ENCODE measurements around the gene CPSF4. TPM values are rescaled to one million over a fixed set of nuclear protein-coding genes. Genes with fewer than 3 reads are reported as not detected.
A peak's percentile ranks its signal among the peaks of the same experiment; 100 is the strongest.
"Not testable (repeated sequence)": the region's sequence is repeated elsewhere in the genome, so short reads cannot be mapped to it uniquely, and the experiment has no call there.

CPSF4 gene
- total RNA-seq, 4 donors from 2014 or later = 30.6 to 33.1 (median 32.7) TPM

DNA sequence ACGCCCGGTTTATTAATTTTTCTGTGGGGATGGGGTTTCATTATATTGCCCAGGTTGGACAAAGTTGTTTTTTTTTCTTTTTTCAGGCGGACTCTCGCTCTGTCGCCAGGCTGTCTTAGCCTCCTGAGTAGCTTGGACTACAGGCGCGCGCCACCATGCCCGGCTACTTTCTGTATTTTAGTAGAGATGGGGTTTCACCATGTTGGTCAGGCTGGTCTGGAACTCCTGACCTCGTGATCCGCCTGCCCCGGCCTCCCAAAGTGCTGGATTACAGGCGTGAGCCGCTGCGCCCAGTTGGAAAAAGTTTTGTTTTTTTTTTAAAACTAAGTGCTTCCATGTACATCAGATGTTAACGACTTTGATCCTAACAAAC lies 61.9 kb downstream of the CPSF4 start:
- TF ChIP-seq, protein P1, sequence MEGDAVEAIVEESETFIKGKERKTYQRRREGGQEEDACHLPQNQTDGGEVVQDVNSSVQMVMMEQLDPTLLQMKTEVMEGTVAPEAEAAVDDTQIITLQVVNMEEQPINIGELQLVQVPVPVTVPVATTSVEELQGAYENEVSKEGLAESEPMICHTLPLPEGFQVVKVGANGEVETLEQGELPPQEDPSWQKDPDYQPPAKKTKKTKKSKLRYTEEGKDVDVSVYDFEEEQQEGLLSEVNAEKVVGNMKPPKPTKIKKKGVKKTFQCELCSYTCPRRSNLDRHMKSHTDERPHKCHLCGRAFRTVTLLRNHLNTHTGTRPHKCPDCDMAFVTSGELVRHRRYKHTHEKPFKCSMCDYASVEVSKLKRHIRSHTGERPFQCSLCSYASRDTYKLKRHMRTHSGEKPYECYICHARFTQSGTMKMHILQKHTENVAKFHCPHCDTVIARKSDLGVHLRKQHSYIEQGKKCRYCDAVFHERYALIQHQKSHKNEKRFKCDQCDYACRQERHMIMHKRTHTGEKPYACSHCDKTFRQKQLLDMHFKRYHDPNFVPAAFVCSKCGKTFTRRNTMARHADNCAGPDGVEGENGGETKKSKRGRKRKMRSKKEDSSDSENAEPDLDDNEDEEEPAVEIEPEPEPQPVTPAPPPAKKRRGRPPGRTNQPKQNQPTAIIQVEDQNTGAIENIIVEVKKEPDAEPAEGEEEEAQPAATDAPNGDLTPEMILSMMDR (IDR thresholded peaks at IDR 0.05) = no peak
- no peak for TF ChIP-seq POLR2A (IDR thresholded peaks at IDR 0.05)
- Histone ChIP-seq H3K4me3 (replicated peaks in 1 of 3) (peak overlapping the region; percentile 44 to 92 (median 84)), H3K27me3 (no peaks in the 10 kb centered on the region), H3K36me3 (peaks cover 13 to 19% of the 10 kb centered on the region in 2 donors), H3K9me3 (no peaks in the 10 kb centered on the region), H3K4me1 (peaks cover 20 to 26% of the 10 kb centered on the region in 2 donors), H3K27ac (peak overlapping the region in 2 of 3 donors; percentile 89)
- DNase-seq = no peak
- intact Hi-C loops (cut with DNase I) = no loop called here
- 52% methylated on average over 16 of the region's 16 CpGs for WGBS, 2 donors

DNA sequence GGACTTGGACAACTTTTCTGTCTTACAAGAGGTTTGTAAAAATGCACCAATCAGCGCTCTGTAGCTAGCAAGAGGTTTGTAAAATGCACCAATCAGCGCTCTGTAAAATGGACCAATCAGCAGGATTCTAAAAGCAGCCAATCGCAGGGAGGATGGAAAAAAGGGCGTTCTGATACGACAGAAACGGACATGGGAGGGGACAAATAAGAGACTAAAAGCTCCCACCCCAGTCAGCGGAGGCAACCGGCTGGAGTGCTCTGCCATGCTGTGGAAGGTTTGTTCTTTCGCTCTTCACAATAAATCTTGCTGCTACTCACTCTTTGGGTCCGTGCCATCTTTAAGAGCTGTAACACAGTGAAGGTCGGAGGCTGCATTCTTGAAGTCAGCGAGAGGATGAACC lies 62.5 kb downstream of the CPSF4 start:
- H3K27ac ChIP-seq; DNase-seq; H3K27me3 ChIP-seq; intact Hi-C loops (cut with DNase I); H3K4me3 ChIP-seq (replicated peaks in 1 of 3); H3K9me3 ChIP-seq: not testable (repeated sequence)
- Histone ChIP-seq H3K4me1 (peaks cover 25 to 33% of the 10 kb centered on the region in 2 donors), H3K36me3 (peaks cover 11 to 16% of the 10 kb centered on the region in 2 donors)
- 93 to 95% methylated on average over 12 of the region's 12 CpGs for WGBS, 2 donors

DNA sequence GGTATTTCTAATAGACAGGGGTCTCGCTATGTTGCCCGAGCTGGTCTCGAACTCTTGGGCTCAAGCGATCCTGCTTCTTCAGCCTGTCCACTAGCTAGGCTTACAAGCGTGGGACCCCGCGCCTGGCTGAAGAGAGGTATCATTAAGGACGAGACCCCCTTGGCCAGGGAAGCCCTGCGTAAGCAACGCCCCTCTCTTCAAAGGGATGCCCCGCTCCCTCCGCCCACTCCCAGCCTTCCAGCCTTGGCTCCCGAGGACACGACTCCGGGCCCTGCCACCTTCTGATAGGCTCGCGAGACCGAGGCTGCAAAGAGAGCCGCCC lies 65.5 kb downstream of the CPSF4 start:
- H3K4me1 ChIP-seq = peaks cover 22 to 23% of the 10 kb centered on the region in 2 donors
- 14% methylated on average over 12 of the region's 19 CpGs; no CpG with 5 or more reads in 1 of the 2 donors for WGBS, 2 donors
- intact Hi-C loops (cut with DNase I) = no loop called here

DNA sequence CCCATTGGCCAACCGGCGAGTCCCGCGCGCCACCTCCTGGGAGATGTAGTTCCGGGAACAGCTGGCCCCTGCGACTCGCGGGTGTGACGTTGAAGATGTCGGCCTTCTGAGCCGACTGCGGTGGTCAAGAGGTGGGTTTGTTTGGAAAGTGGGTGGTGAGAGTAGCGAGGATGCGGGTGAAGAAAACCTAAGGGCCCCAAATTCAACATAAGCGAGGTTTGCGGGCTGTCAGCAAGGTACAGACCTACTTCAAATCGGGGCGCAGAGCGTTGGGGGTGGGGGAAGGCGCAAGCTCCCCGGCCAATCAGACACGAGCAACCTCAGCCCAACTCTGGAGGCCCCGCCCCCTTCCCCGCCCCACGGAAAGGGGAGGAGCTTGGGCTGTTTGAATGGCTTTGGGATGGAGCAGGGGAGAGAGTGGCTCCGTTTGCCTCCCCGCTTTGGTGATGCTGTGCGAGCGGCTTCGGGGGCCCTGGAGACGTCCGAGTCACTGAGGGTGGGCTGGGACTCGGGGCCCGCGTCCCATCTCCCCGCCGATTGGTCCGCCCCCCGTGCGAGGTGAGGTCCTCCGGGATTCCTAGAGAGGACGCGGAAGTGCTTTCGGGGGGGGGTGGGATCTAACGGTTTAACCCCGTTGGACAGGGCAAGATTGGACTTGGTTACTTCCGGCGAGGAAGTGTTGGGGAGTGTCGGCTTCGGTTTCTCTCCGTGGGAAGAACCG lies 66.0 kb downstream of the CPSF4 start, which contains the start of gene ZKSCAN5:
ZKSCAN5 (plus strand) TSS at position 60 of the 721 bp plus-strand sequence. CDS start 1,383 bp downstream, outside the sequence.
- DNase-seq = peak; percentile 99
- Histone ChIP-seq H3K4me1 (peaks cover 22 to 23% of the 10 kb centered on the region in 2 donors), H3K9me3 (no peaks in the 10 kb centered on the region), H3K36me3 (no peaks in the 10 kb centered on the region), H3K27ac (peak within 1 kb of the TSS; percentile 73 to 91 (median 87)), H3K27me3 (no peaks in the 10 kb centered on the region), H3K4me3 (replicated peaks in 1 of 3) (peak within 1 kb of the TSS; percentile 52 to 83 (median 55))
- intact Hi-C loops (cut with DNase I) = no loop called here
- TF ChIP-seq POLR2A (IDR thresholded peaks at IDR 0.05) = peak in 1 of 2 donors; percentile 18
- TF ChIP-seq, protein P1 (IDR thresholded peaks at IDR 0.05) = no peak
- WGBS, 2 donors = 0 to 1% methylated on average over 29 to 44 of the region's 53 CpGs

More for the DNA sequence above, 65.5 kb downstream of the CPSF4 start:
- no peak for TF ChIP-seq POLR2A (IDR thresholded peaks at IDR 0.05)
- TF ChIP-seq, protein P1 (IDR thresholded peaks at IDR 0.05) = no peak
- no peaks in the 10 kb centered on the region for H3K27me3 ChIP-seq
- no peaks in the 10 kb centered on the region for H3K9me3 ChIP-seq
- peak overlapping the region; percentile 73 to 91 (median 87) for H3K27ac ChIP-seq
- peak overlapping the region; percentile 52 to 83 (median 55) for H3K4me3 ChIP-seq (replicated peaks in 1 of 3)
- no peak for DNase-seq
- no peaks in the 10 kb centered on the region for H3K36me3 ChIP-seq

DNA sequence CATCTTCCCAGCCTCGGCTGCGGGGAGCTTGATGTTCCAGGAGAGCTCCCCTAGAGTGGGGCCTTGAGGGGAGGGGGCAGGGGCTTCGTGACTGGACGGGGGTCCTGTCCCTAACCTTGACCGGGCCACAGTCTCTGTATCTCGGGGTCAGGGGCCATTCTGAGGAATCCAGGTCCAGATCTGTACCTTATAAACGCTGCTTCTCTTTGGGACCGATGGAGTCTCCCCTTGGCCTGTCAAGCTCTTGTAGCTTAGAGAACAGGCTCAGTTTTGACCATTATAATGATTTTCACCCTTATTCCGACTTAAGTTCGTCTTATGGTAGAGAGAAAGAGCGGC lies 66.5 kb downstream of the CPSF4 start:
- peak overlapping the region; percentile 73 to 91 (median 87) for H3K27ac ChIP-seq
- peaks cover 22 to 23% of the 10 kb centered on the region in 2 donors for H3K4me1 ChIP-seq
- TF ChIP-seq, protein P1 (IDR thresholded peaks at IDR 0.05) = no peak
- intact Hi-C loops (cut with DNase I) = no loop called here
- H3K36me3 ChIP-seq = no peaks in the 10 kb centered on the region
- H3K9me3 ChIP-seq = no peaks in the 10 kb centered on the region
- DNase-seq = no peak
- WGBS, 2 donors = 2 to 4% methylated on average over 6 to 11 of the region's 11 CpGs
- H3K4me3 ChIP-seq (replicated peaks in 1 of 3) = peak overlapping the region; percentile 52 to 83 (median 55)
- H3K27me3 ChIP-seq = no peaks in the 10 kb centered on the region

Other genes with a start within 250 kb of the CPSF4 start
- gene KPNA7, start 230.8 kb upstream of the CPSF4 start, total RNA-seq = not detected
- not detected for gene MYH16, start 166.1 kb upstream of the CPSF4 start, total RNA-seq
- gene ARPC1A, start 113.0 kb upstream of the CPSF4 start, total RNA-seq = 100 to 1,000 TPM; 120 to 183 (median 147) TPM
- gene ARPC1B, start 64.2 kb upstream of the CPSF4 start, total RNA-seq = 100 to 1,000 TPM; 214 to 273 (median 228) TPM
- 100 to 1,000 TPM in 2 of 4 donors, 10 to 100 TPM in 2; 73.9 to 112 (median 93.2) TPM for gene PDAP1, start 30.3 kb upstream of the CPSF4 start, total RNA-seq
- gene BUD31, start 30.0 kb upstream of the CPSF4 start, total RNA-seq = 10 to 100 TPM; 41.9 to 89.1 (median 65.4) TPM
- 1 to 10 TPM; 5.4 to 9.6 (median 8.2) TPM for gene PTCD1, start 145 bp upstream of the CPSF4 start, total RNA-seq
- 1,000 to 10,000 TPM in 1 of 4 donors, 100 to 1,000 TPM in 3; 160 to 1,370 (median 678) TPM for gene ATP5MF, start 27.2 kb downstream of the CPSF4 start, total RNA-seq
- 10 to 100 TPM in 3 of 4 donors, 1 to 10 TPM in 1; 9.8 to 14.5 (median 11.4) TPM for gene ZNF789, start 33.9 kb downstream of the CPSF4 start, total RNA-seq
- gene ZNF394, start 61.3 kb downstream of the CPSF4 start, total RNA-seq = 10 to 100 TPM; 39.5 to 61.4 (median 46.1) TPM
- 10 to 100 TPM in 2 of 4 donors, 1 to 10 TPM in 2; 8.7 to 14.1 (median 9.7) TPM for gene ZKSCAN5, start 65.7 kb downstream of the CPSF4 start, total RNA-seq
- gene FAM200A, start 113.2 kb downstream of the CPSF4 start, total RNA-seq = 10 to 100 TPM in 1 of 4 donors, 1 to 10 TPM in 3; 4.4 to 10.6 (median 7.4) TPM
- 100 to 1,000 TPM; 113 to 144 (median 118) TPM for gene ZNF655, start 119.7 kb downstream of the CPSF4 start, total RNA-seq
- 1 to 10 TPM; 1.1 to 3.2 (median 2.3) TPM for gene TMEM225B, start 159.3 kb downstream of the CPSF4 start, total RNA-seq
- 10 to 100 TPM; 17.5 to 32.4 (median 23.8) TPM for gene ZSCAN25, start 178.0 kb downstream of the CPSF4 start, total RNA-seq
- gene CYP3A5, start 241.1 kb downstream of the CPSF4 start, total RNA-seq = 1 to 10 TPM in 1 of 4 donors, under 1 TPM in 3; 0.24 to 1.2 (median 0.73) TPM

All from thyroid gland (tissue), 4 donors.